ENCODE data around the gene FGL2.
"Not testable (repeated sequence)": the region's sequence is repeated elsewhere in the genome, so short reads cannot be mapped to it uniquely, and the experiment has no call there.

FGL2 gene

DNA sequence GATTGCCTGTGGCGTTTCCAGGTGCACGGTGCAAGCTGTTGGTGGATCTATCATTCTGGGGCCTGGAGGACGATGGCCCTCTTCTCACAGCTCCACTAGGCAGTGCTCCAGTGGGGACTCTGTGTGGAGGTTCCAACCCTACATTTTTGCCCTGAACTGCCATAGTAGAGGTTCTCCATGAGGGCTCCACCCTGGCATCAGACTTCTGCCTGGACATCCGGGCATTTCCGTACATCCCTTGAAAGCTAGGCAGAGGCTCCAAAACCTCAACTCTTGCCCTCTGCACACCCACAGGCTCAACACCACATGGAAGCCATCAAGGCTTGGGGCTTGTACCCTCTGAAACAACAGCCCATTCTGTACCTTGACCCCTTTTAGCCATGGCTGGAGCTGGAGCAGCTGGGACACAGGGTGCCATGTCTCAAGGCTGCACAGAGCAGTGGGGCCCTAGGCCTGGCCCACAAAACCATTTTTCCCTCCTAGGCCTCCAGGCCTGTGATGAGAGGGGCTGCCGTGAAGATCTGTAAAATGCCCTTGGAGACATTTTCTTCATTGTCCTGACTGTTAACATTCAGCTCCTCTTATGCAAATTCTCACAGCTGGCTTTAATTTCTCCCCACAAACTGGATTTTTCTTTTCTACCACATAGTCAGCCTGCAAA is 10.0 kb upstream of the FGL2 start:
- DNase-seq: no peak

DNA sequence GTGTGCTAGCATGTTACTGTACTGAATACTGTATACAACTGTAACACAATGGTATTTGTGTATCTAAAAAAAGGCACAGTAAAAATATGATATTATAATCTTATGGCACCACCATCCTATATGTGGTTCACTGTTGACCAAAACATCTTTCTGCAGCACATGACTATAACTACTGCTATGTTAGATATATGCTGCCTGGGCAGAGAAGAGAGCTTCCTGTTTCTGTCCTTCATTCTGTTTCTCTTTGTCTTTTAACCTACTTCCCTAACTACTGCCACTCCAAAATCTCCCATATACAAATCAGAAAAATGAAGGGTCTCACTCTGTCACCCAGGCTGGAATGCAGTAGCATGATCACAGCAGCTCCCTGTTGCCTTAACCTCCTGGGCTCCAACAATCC is 8.8 kb upstream of the FGL2 start:
- no peak for DNase-seq

DNA sequence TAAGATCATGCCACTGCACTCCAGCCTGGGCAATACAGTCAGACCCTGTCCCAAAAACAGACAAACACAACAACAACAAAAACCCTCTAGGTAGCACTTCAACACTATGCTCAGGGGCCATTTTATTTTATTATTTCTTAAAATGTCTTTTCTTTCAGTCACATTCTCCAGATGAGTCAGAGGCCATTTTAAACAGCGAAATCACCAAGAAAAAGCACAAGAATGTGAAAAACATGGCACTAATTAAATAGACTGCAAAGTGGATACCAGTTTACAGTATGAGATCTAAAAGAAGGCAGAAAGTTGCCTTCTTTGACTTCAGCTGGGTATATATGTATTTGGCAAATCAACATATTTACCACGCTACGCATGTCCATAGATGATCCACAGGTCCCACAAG is 6.1 kb upstream of the FGL2 start:
- no peak for DNase-seq

DNA sequence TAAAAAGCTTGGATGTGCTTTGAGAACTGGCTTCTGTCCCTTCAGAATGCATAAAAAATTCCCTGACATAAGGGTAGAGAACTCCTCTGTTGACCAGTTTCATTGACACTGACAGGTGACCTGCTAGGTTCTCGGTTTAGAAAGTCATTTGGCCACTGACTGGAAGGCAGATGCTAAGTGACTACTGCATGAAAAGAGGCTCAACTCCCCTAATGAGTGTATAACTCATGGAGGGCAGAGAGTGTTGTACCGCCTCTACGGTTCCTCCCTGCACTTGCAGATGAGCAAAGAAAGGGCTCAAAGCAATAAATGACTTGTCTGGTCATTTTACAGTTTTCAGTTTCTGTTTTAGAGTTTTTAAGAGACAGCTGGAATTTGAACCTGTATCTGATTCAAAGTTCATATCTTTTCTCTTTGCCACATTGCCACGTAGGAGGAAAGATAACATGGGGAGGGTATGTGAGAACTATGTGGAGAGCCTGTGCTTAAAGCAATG is 2.9 kb upstream of the FGL2 start:
- no peak for DNase-seq

DNA sequence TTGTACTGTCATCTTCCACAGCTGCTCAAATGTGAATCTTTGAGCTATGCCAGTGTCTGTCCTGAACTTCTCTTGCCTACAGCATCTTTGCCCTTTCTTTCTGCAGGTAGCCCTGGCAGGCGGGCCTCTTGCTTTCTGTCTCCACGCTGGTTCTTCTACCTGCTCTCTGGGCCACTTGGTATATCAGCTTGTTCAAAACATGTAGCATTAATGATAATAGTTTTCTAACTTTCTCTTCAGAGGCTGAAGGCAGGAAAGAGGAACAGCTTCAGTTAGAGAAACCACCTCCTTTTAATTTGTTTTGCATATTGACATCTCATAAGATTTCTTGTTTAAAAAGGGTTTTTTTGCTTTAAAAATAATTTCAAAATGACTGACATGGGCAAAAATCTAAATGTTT is 923 bp upstream of the FGL2 start:
- DNase-seq: no peak

DNA sequence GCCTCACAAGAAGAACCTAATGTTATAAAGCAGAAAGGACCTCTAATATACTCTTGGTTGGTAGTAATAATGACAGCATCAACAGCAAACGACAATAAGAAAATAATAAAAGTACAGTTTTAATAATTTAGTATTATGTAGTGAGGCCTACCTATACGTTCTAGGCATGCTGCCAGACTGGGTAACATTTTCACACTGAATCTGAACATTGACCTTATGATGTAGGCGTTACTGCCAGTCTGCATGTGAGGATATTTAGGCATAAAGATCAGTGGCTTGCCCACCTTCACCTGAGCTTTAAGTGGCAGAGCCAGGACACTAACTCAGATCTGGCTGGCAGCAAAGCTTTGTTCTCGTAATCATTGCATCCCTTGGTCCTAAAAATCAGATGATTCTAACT is 2.5 kb downstream of the FGL2 start:
- no peak for DNase-seq

DNA sequence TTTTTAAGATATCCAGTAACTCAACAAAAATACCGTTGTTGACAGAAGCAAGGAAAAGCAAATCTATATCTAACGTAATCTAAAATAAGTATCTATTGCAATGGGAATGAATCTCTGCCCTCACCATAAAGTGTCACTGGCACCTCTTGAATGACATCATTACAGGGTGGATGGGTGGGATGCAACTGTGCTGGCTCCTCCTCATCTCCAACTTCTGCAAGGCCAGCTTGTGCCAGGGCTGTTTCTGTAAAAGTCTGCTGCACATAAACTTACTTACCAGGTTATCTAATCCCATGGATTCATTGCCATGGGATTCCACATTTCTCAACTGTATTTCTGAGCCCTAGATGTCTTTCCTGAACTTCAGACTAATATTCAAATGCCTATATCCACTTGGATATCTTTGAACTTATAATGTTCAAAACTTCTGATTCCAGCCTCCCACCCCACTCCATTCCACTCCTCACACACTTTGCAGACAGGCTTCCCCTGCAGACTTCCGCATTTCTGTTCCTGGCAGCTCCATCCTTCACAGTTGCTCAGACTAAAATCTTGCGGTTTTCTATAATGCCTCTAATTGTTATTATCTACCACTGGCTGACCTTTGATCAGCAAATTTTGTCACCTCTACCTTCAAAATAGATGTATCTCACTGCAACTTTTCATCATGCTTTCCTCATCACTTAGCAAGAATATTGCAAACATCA is 10.7 kb downstream of the FGL2 start:
- no peak for DNase-seq

DNA sequence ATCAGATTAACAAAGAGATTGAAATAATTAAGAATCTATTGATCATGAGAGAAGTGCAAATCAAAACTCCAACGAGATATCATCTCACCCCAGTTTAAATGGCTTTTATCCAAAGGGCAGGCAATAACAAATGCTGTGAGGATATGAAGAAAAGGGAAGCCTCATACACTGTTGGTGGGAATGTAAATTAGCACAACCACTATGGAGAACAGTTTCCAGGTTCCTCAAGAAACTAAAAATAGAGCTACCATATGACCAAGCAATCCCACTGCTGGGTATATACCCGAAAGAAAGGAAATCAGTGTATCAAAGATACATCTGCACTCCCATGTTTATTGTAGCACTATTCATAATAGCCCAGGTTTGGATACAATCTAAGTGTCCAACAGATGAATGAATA is 13.8 kb downstream of the FGL2 start:
- no peak for DNase-seq

DNA sequence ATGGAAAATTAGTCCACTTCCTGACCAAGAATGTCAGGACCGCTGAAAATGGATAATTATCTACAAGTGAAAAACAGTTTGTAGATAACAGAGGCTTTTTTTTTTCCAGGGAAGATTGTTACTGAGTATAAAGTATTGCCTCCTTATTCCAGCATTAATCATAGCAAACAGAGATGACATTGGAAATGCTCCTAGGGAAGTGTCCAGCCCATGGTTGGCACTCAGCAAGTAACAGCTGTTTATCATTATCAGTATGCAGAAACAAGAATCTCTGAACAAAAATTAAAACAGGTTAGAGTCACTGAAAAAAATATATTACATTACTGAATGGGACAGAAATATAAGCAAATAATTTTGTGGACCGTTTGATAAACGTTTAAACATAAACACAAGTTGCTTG is 14.6 kb downstream of the FGL2 start:
- DNase-seq: no peak

DNA sequence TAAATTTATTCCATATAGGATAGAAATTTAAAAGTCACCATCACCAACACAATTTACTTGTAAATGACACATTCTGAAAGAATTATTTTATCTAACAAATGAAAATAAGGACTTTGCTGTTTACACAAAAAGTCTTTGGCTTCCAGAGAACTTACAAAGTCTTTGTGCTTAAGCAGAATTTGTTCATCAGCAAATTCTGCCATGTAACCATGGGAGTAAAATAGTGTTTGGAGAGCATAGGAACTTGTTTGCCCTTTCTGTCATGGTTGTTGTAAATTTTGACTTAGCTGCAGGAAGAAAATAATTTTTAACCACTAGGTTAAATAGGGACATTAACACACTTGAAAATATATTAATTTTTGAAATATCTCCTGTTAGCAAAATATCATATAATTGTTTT is 15.2 kb downstream of the FGL2 start:
- no peak for DNase-seq

DNA sequence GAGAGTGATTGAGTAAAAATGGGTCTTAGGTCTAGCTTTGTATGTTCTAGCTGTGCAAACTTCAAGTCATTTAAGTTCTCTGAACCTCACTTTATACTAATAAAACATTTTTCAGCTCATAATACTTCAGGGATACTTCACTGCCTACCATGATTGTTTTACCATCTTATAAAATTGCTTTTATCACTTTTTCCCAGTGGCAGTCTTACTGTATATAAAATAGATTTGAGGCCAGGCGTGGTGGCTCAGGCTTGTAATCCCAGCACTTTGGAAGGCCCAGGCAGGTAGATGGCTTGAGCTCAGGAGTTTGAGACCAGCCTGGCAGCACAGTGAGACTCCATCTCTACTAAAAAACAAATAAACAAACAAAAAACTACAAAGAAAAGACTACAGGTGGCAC is 17.4 kb downstream of the FGL2 start:
- no peak for DNase-seq

DNA sequence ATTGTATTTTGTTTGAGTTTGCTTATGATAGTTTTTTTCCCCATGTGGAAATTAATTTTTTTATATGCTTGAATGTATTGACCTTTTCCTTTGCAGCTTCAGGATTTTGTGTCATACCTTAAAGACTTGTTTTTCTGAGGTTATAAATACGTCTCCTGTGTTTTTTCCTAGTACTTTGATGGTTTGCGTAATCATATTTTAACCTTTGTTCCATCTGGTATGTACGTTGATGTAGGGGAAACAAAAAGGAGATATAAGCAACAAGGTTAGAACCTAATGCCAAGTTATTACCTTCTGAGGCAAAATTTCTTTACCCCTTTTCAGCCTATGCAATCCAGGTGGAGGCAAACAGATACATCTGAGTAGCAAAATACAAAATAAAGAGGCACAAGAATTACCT is 17.9 kb downstream of the FGL2 start:
- DNase-seq: no peak

DNA sequence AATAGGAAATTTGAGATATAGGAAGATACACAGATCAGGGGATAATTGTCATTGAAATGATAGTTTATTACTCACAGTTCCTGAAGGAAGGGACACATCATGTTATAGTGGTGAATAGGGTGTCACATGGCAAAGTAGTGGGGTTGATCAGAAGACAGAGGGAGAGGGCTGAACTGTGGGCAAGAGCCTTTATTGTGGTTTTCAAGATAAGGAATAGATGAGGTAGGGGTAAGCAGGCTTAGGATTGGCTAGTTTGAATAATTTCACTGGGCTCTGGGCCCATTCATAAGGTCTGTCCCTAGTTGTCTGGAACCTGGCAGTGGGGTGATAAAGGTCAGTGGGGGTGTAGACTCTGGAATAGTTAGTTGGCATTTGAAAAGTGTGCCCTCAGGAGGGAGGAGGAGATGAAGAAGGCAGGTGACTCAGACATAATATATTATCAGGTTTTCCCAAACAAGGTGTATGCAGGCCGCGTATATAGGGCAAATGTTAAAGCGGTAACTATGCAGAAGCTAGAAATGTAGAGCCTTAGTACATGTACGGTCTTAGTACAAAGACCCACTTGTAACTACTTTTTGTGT is 18.5 kb downstream of the FGL2 start:
- DNase-seq: no peak

DNA sequence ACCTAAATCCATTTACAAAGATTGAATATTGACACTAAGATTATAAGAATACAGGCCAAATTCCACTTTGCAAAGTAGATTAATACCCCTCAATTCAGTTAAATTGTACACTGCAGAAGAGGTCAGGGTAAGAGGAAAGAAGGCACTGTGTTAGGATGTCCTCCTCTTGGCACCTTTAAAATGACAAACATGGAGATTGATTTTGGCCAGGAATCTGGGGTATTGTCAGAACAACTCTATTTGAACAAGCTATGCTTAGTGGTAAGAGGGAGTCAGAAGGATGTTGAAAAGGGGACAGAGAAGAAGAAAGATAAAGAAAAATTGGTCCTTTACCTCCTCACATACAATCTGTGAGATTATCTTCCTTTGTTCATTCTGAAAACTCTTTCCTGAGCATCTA is 21.6 kb downstream of the FGL2 start:
- DNase-seq: not testable (repeated sequence)

DNA sequence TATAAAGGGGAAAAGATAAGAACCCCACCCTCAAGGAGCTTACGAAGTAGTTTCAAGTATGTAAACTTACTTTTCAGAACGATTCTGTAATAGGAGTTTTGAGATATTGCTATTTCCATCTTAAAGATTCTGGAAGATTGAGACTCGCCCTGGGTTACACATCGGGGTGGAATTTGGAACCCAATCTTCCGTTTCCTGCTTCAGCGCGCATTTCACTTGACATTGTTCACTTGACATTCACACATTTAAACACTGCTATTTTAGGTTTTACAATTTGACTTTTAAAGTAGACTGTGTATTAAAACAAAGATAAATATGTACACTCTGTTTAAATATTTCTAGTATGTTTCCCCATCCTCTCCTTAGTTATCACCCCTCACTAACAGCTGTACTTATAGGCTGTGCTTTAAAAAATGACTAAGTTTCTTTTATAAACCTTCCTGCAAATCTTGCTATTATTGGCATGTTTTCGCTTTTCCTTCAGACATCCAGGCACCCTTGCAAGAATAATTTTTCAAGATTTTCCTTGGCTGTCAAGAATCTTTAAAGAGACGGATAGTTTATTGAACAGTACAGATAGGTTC is 22.2 kb downstream of the FGL2 start:
- not testable (repeated sequence) for DNase-seq

DNA sequence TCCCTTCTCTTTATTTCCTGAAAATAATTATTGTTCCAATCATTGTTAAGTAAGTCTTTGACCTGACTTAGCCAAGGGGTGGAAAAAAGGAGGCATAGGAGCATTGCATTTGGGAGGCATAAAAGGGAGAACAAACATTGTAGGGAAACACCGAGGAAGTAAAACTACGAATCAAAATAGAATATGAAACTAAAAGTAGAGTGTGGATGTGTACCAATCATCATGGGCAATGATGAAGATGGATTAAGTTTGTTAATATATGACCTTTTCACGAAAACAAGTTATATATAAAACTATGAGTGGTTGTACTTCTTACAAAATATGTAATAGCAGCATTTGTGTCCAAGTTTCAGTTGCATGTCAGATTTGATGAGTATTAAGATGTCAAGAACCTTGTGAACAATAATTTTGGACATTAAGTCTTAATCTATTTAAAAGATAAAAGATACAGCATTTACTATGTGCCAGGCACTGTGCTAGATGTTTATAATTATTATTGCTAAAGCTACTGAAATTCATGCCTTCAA is 24.3 kb downstream of the FGL2 start:
- DNase-seq: not testable (repeated sequence)

DNA sequence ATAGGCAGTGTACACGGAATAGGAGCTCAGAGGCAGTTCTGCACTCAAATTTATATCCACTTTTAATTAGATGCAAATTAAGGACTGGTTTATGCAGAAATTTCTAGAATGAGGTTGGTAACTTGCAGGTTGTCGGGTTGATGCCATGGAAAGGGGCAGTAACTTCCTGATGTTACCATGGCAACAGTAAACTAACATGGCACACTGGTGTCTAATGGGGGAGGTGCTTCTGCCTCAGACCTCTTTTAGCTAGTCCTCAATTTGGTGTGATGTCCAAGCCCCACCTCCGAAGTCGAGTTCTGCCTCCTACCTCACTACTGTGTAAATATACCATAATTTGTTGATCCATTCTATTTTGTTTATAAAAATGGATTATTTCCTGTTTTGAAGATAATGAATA is 25.2 kb downstream of the FGL2 start:
- DNase-seq: not testable (repeated sequence)

DNA sequence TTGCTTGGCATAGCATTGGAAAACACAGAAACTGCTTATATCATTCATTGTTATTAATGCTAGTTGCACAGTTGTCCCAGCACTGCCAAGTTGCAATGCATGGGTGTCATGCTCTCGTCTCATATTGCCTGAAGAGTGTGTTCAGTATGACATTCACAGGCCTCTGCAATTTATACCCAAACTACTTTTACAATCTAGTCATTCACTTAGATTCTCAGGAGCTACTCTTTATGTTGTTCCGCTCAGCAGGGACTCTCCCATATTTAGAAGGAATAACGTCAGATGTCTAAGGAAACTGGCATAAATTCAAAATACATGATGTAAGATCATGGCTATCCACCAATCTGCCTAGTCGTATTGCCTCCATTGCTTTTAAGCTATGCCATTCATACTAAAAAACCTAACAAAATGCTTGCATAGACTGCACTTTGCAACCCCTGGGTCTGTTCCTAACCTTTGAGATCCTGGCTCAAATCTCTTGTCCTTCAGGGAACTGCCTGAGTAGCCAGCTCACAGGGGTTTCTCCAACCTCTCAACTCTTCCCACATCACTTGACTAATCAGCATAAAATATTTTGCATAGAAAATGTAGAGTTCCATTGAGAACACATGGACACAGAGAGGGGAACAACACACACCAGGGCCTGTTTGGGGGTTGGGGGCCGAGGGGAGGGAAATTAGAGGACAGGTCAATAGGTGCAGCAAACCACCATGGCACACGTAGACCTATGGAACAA is 27.0 kb downstream of the FGL2 start:
- not testable (repeated sequence) for DNase-seq

DNA sequence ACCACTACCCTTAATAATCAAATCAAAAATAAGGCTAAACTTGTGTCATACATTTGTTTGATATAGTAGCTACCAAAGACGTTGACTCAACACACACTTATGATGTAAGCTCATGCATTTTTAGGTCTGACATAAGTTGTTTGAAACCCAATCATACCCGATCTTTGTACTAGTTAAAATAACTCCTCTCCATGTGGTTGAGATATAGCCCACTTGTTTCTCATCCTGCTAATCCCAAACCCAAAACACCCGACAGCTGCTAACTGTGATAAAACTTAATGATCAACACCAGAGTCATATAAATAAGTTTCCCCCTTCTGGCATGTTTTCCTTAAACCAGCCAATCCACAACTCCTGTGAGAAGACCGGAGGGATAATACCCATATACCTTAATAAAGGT is 28.5 kb downstream of the FGL2 start:
- not testable (repeated sequence) for DNase-seq

DNA sequence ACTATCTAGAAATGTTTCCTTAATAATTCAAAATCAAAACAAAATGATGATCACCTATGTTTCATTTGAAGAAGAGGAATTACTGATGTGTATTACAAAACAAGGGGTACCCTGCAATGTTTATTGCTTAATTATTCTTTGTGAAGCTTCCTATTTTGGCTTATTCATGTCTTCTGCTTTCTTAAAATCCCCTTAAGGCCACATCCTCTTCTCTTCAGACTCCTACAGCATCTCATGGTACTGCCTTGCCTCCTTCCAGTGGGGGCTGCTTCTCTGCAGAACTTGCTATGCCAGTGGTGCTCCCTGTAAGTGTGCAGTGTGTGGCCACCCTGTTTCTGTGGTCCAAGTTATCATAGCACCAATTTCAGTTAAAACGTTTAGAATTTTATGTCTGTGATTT is 42.2 kb downstream of the FGL2 start:
- no peak for DNase-seq

DNA sequence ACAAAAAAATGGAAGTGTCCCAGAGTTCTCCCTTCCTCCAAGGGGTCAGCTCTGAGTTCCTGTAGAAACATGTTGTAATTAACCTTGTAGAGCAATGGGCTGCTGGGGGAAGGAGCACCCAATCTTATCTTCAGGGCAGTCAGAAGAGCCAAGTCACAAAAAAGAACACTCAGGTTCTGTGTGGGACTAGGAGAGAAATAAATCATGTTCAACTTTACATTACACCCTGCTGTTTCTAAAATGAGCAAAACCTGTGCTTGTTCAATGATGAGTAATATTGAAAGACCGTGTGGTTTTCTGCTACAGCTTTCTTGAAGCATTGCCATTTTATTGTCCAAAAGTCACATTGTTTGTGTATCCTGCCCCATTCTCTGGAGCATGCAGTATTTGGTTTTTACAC is 42.6 kb downstream of the FGL2 start:
- not testable (repeated sequence) for DNase-seq

DNA sequence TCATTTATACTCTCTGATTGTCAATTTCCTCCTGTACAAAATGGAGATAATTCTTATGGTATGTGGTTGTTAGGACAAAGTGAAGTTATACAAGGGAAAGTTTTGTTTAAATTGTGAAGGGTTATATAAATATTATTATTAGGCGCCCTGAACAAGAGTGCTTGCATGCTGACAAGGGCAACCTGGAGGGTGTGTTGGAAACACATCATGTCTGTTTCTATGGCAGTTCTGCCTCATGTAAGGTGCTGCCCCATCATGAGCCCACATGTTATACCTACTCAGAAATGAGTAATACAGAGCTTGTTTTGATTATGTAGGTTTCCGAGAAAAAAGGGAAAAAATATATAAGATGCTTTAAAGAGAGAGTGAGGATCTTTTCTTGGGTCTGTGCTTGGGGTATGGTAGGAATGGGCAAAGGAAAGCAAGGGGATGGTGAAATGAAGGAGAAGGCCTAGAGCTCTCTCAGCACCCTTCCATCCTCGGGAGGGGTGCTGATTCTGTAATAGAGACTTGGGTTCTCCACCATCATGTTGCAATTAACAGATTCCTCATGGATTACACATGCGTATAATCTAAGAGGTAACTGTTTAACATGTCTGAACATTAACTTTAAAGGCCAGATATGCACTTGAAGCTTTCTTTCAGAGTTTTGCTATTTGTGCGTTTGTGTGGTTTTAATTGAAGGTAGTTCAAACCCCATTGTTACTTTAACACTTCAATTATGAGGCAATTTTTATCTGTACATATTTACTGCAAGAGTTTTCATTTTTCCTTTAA is 43.8 kb downstream of the FGL2 start:
- DNase-seq: peak; percentile 30
